Vagina (tissue), 2 donors: Measurements from ENCODE around the gene DEK.
"Not testable (repeated sequence)": the region's sequence is repeated elsewhere in the genome, so short reads cannot be mapped to it uniquely, and the experiment has no call there.

ENCODE experiments used
- CTCF ChIP-seq, 3 experiments: fragments of 450-650 bp in 2 of 3; fragments of 200-600 bp in 1 of 3; sonication (generic) in 1 of 3; IDR thresholded peaks; one replicate each; pipeline ENCODE4 v1.5.1; 2017 to 2019; ENCODE audit warnings: antibody characterized with exemption in 3 of 3, mild to moderate bottlenecking in 2 of 3, moderate library complexity in 2 of 3
- POLR2A ChIP-seq, 2 donors: fragments of 450-650 bp; IDR thresholded peaks; one replicate each; pipeline ENCODE4 v1.6.1; 2017; ENCODE audit warnings: antibody characterized with exemption in 2 of 2, mild to moderate bottlenecking in 2 of 2, moderate library complexity in 2 of 2
- POLR2AphosphoS5 ChIP-seq, 2 donors: sonication (generic); formaldehyde crosslinking; IDR thresholded peaks; one replicate each; pipeline ENCODE4 v1.9.0; 2017; ENCODE audit warnings: antibody characterized with exemption in 2 of 2, mild to moderate bottlenecking in 2 of 2, low read depth in 1 of 2; ENCODE audit not compliant: insufficient read depth in 1 of 2

GRCh38 chr6:18228590-18228989 is 35.7 kb downstream of the DEK start:
- TF ChIP-seq POLR2A (IDR thresholded peaks at IDR 0.05); CTCF (IDR thresholded peaks at IDR 0.05); POLR2AphosphoS5 (IDR thresholded peaks at IDR 0.05; ENCODE audit: insufficient read depth in 1 of 2, low read depth in 1 of 2): not testable (repeated sequence)
